Measurements from ENCODE around the gene LY6G6D.

- TF ChIP-seq CTCF (IDR thresholded peaks at IDR 0.05) = no peak
- TF ChIP-seq EP300 (IDR thresholded peaks at IDR 0.05) = no peak
- no peak for TF ChIP-seq POLR2A (IDR thresholded peaks at IDR 0.05)
Observed at GRCh38 chr6:31683591-31683990, 31.6 kb upstream of the LY6G6D start.
